Stimulated activated CD4-positive, alpha-beta T cell treated with anti-CD3 and anti-CD28 coated beads, Interleukin-4, amount 100 ng/mL, for 48 hours (primary cell): Measurements from ENCODE around the gene MYEOV.

Experiments
- DNase-seq, 2 donors: peaks; one replicate each; pipeline ENCODE4 v3.0.0-alpha.2; 2020; ENCODE audit warnings: low read depth in 2 of 2

MYEOV gene

GRCh38 chr11:69301455-69302401 lies 7.8 kb downstream of the MYEOV start:
- peak; percentile 19 to 28 for DNase-seq

DNA sequence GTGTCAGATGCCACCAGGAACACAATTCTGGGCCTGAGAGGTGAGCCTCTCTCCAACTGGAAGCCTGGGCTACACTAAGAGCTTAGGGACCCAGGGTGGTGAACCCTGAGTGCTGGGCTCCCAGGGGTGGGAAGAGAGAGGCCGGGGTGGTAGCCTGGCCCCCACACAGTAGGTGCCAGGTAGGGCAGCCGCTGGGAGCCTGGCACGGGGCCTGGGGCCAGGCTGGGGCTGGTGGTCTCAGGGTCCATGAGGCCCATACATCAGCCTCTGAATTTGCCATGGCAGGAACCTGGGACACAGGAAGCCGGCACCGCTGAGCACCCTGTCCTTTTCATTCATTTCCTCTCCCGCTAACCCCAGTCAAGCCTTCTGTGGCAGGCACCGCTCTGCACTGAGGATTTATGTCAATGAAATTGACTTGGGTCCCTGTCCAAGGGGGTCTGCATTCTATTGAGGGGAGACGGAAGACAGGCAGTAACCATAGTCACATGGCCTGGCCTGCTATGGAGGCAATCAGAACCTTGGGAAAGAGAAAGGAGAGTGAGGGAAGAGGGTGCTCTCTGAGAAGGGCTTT lies 8.6 kb downstream of the MYEOV start:
- no peak for DNase-seq

- no peak for DNase-seq
Observed at GRCh38 chr11:69303427-69303826, 9.5 kb downstream of the MYEOV start.

GRCh38 chr11:69304258-69304657 lies 10.3 kb downstream of the MYEOV start:
- no peak for DNase-seq

- DNase-seq, result no peak
Observed at GRCh38 chr11:69304686-69305085, 10.7 kb downstream of the MYEOV start.

GRCh38 chr11:69305885-69306540 lies 12.1 kb downstream of the MYEOV start:
- no peak for DNase-seq

DNA sequence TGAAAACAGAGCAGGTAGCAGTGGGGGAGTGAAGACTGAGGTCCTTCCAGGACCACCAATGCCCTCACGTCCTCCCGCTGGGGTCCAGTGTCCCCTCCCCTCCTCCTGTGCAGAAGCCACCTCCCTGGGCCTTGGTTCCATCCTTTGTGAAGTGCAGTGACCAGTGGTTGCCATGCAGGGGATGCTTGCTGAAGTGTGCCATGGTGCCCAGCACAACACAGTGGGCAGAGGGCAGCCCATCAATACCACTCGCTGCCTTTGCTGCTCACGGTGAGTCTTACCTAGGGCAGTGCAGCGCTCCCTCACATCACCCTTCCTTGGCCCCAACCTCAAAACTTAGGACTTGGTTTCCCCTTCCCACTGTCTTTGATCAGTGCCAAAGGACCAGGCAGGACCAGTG lies 12.9 kb downstream of the MYEOV start:
- DNase-seq, result no peak

GRCh38 chr11:69307421-69307820 lies 13.5 kb downstream of the MYEOV start:
- no peak for DNase-seq

GRCh38 chr11:69307871-69308431 lies 14.0 kb downstream of the MYEOV start:
- no peak for DNase-seq

- DNase-seq, result no peak
Observed at GRCh38 chr11:69308491-69308911, 14.5 kb downstream of the MYEOV start.

DNA sequence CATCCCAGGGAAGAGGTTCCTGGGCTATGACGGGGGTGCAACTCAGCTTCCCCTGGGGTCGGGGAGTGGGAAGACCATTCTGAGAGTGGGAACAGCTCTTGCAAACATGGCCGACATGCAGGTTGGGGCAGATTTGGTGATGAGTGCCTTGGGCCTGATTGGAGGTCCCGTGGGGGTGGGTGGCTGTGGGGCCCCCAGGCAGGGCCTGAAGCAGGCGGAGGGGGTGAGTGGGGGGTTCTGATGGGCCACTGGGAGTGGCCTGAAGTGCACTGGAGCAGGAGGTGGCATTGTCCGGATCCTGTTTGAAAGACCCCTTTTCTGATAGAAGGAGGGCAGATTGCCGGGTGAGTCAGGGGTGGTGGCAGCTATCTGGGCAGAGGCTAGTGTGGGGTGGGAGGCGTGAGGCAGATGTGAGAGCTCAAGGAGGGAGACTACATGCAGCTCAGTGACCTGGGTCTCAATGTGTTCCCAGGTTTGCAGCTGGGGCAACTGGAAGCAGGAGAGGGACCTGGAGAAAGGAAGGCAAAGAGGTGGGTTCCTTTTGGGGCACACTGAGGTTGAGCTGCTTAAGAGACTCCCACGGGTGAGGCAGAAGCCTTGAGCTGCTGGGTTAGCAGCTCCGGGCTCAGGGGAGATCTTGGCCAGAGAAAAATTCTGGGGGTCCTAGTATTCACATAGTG lies 15.1 kb downstream of the MYEOV start:
- no peak for DNase-seq

DNA sequence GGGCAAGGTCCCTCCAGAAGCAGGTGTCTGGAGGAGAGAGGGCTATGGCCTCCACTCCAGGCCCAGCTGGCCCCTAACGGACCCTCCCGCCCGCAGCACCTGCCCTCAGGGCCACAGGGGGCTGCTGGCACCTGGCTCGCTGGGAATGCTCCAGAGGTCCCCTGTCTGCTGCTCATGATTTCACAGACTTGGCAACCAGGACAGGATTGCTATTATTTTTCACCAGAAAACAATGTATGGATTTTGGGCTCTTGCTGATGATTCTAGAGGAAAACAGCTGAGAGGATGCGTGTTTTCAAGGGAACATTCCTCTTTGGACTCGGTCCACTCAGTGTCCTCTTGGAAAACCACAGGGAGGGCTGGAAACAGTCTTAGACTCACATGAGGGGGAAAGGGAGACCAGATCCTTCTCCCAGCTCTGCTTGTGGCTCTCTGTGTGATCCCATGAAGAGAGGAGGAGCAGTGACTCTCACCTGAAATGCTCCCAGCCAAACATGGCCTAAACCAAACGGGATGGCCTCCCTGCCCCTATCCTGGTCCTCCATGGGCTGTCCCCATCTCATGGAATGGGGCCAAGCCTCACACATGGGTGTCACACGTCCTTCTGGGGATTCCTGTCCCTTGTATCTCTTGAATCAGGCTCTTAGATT lies 15.8 kb downstream of the MYEOV start:
- no peak for DNase-seq

GRCh38 chr11:69310351-69310750 lies 16.4 kb downstream of the MYEOV start:
- DNase-seq, result no peak

DNA sequence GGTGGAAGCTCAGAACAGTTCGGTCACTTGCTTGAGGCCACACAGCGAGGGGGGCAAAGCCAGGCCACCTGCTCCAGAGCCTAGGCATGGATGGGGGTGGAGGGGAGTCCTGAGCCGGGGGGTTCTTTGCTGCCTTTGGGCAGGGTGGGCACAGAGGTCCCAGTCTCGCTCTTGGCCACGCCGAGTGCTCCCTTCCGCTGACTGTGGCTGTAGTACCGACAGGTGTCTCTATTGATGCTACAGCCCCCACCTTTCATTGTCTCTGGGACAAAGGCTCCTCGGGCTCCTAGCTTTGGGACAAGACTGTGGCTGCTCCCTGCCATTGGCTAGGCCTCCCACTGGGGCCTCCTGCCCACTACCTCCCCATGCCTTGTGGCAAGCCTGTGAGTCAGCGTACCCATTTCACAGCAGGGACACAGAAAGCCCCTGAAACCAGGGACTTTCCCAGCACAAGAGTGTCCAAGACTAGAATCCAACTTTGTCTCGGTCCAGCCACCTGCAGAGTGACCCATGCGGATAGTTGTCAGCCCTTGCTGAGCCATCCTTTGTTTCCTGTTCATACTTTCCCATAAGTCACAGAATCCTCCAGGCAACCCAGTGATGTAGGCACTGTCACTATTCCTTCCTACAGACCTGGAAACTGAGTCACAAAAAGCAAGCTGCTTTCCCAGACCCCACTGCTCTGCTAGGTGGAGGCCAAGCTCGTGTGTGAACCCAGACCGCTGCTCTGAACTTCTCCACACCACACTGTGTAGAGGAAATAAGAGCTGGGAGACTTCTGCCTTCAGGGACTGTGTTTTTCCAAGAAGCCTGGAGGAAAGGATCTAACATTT lies 17.2 kb downstream of the MYEOV start:
- peak in 1 of 2 donors; percentile 34 for DNase-seq

DNA sequence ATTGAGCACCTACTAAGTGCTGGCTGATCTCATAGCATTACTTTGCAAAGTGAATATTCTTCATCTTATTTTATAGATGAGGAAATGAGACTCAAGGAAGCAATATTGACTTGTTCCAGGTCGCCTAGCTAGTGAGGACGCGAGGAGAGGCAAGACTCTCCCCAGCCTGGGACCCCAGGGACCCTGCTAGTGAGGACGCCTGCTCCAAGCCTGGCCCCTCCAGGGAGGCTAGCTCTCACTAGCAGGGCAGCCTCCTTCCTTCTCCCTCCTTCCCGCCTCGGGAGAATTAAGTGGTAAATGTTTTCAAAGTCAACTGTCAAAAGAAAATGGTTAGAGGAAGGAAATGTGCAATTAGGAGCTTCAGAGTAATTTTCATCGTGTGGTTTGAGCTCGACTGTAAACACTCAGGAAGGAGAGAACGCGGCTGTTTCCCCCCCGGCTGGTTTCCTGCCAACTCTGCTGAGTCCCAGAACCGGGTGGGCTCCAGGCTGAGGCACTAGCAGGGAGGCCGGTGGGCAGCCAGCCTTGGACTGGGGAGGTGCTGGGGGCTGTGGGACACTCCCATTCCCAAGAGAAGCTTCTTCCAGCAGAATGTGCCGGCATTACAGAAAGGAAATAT lies 17.9 kb downstream of the MYEOV start:
- no peak for DNase-seq

GRCh38 chr11:69312453-69313404 lies 18.8 kb downstream of the MYEOV start:
- no peak for DNase-seq

GRCh38 chr11:69313992-69314391 lies 20.0 kb downstream of the MYEOV start:
- DNase-seq, result no peak

- no peak for DNase-seq
Observed at GRCh38 chr11:69314555-69314954, 20.6 kb downstream of the MYEOV start.

- DNase-seq, result no peak
Observed at GRCh38 chr11:69316956-69317355, 23.0 kb downstream of the MYEOV start.
